ENCODE data around the gene LRP1B. TPM values are rescaled to one million over a fixed set of nuclear protein-coding genes. Genes with fewer than 3 reads are reported as not detected.

The LRP1B gene
- total RNA-seq, 1 donor from 2014 or later, result not detected

DNA sequence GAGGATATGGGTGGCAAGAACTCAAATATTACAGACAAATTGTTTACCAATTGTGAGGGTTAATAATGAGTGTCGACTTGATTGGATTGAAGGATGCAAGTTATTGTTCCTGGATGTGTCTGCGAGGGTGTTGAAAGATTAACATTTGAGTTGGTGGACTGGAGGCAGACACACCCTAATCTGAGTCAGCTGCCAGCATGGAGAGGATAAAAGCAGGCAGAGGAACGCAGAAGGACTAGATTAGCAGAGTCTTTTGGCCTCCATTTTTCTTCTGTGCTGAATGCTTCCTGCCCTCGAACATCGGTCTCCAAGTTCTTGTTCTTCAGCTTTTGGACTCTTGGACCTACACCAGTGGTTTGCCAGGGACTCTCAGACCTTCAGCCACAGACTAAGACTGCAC, 1503.7 kb downstream of the LRP1B start:
- DNase-seq (ENCODE audit: missing footprints) (no peak), ATAC-seq (no peak)
- intact Hi-C loops (cut with DNase I), result no loop called here

DNA sequence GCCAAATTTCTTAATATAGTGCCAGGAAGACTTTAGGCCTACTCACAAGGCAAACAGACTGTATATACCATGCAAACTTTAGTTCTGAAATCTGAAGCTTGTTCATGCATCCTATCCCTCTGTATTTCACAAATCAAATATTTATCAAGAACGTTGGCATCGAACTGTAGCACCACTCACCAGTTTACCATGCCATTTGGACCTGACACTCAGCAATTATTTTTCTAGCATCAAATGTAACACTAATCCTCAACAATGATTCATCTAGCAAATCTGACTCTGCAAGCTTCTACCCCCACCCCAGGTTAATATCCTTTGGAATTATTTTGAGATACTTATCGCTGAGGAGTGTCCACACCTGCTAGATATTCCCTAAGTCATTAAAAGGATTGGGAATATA, 1506.6 kb downstream of the LRP1B start:
- ATAC-seq (no peak), DNase-seq (ENCODE audit: missing footprints) (no peak)
- intact Hi-C loops (cut with DNase I), result no loop called here

DNA sequence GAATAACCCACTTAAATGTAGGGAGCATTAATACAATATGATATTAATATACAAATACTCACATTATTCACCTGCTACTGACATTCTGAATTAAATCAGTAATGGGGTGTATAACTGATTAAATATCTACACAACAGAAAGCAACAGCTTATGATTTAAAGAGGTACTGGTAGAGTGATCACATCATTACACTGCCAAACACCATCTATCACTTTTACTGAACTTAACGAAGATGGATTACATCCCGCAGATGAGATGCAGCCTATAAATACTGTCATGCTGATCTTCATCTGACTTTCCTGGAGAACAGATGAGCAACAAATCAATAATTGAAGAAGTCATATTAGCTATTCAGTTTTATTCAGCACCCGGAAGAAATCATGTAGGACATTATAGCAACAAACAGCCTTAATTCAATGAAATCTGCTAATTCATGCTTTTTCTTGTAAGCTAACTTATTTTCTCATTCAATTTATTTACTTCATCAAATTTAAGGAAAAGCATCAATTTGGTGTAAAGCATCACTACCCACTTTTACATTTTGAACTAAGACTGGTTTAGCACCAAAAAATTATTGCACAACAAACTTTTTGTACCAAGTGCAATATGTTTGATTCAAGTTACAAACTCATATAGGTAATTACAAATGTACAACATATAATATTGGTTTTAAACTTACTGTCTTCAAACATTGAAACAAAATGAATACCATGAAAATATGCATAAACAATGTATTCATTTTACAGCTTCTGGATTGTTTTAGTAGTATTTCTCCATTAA, 1509.0 kb downstream of the LRP1B start:
- ATAC-seq, result no peak
- intact Hi-C loops (cut with DNase I), result no loop called here
- no peak for DNase-seq (ENCODE audit: missing footprints)

DNA sequence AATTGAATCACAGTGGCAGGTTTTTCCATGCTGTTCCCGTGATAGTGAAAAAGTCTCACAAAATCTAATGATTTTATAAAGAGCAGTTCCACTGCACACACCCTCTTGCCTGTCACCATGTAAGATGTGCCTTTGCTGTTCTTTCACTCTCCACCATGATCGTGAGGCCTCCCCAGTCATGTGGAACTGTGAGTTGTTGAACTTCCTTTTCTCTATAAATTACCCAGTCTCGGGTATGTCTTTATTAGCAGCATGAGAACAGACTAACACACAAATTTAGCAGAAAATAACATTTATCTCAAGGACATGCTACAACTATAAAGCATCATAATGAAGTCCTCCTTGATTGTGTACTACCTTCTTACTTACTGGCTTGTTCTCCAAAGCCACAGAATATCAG, 1526.0 kb downstream of the LRP1B start:
- ATAC-seq (no peak), DNase-seq (ENCODE audit: missing footprints) (no peak)
- intact Hi-C loops (cut with DNase I), result no loop called here

DNA sequence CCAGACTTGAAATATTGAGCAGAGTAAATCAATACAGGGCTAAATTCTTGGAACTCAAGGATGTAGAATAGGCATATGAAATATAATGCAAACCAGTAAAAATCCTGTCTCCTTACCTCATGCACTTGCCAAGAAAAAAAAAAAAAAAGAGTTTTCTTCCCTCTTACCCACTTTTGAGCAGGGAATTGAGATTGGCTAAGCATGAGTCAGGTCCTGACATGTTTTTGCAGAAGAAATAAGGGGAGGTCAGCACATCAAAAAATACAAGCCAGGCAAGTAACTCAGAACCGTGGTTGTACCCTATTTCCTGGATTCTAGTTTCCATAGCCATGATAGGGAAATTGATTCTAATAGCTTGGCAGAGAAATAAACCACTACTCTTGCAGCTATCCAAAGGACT, 1526.7 kb downstream of the LRP1B start:
- DNase-seq (ENCODE audit: missing footprints) (no peak), ATAC-seq (no peak)
- intact Hi-C loops (cut with DNase I), result no loop called here

DNA sequence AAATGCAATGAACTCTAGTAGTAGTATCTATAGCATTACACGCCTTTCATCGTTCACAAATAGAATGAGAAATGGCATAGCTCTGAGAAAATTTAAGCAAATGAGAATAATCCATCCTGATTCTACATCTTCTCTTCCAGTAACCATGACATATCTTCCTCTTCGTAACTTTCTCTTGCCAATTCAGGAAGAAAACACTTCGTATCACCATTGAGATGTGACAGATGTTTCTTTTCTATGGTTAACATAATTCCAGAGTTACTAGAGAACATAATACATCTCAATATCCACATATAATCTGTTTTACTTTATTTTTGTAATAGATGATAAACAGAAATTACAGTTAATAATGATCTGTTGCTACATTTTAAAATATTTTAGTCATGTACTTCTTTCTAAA, 1527.4 kb downstream of the LRP1B start:
- DNase-seq (ENCODE audit: missing footprints) (no peak), ATAC-seq (no peak)
- intact Hi-C loops (cut with DNase I), result no loop called here

DNA sequence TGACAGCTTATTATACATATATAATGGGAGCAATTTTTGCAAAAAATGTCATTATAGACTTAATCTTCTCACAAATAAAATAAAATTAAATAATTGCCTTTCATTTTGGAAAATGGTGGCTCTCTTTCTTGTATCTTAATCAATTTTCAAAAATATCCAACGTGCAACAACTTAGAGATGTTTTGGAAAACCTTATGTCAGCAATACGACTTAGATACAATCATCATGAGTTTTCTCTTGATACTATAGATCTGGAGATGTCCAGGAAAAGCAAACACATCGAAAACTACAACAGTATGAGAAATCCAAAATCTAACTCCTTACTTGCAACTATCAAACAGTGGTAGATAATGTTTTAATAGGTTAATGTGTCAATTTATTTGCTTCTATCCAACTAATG, 1529.0 kb downstream of the LRP1B start:
- intact Hi-C loops (cut with DNase I), result no loop called here
- DNase-seq (ENCODE audit: missing footprints) (no peak), ATAC-seq (no peak)

DNA sequence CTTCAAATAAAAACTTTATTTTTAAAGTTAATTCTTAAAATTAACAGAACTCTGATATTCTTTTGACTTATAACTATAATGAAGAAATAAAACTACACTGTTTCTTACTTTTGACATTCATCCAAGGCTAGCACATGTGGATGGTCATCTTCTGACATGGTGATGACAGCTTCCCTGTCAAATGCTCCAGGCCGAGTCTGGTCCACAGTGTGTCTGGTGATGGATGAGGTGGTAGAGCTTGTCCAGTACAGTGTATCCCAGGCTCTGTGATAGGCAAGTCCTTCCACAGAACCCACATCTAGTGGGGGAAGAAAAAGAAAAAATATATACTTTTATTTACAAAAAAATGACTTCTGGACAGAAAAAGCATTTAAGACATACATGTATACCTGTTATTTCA, 1529.5 kb downstream of the LRP1B start:
- intact Hi-C loops (cut with DNase I), result no loop called here

DNA sequence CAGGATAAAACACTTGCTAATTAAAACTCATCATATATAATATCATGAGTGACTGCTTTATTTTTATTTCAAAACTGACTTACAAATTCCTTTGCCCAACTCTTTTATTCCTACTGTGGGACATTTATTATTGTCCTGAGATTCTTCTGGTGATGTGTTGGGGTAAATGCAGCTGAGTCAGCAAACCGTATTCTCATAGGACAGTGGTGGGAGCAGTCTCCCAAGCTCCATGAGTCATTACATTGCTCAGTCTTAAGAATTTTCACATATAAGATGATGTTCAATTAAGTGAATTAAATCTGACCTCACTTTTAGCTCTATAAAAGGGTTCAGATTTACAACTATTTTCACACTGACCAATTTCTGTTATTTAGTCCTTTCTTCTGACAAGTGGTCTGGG, 1530.7 kb downstream of the LRP1B start:
- no peak for ATAC-seq
- intact Hi-C loops (cut with DNase I), result no loop called here
- no peak for DNase-seq (ENCODE audit: missing footprints)

More for the DNA sequence above, 1529.5 kb downstream of the LRP1B start:
- no peak for ATAC-seq
- no peak for DNase-seq (ENCODE audit: missing footprints)

DNA sequence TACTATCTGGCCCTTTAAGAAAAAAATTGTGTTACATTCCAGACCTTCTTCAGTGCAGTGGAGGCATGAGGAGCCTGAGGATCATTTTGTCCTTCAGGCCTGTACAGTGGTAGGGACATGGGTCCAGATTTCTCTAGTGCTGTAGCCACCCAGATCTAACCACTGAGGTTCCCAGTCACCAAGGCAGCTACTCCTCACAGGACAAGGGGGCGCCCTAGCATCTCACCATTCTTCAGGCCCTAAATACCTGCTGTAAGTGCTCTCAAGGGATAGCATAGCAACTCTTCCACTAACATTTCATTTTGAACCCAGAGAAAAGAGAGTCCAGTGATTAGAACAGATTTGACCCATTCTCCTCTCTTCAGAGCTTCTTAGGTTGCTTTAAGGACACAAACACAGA, 1533.0 kb downstream of the LRP1B start:
- no peak for DNase-seq (ENCODE audit: missing footprints)
- no peak for ATAC-seq

DNA sequence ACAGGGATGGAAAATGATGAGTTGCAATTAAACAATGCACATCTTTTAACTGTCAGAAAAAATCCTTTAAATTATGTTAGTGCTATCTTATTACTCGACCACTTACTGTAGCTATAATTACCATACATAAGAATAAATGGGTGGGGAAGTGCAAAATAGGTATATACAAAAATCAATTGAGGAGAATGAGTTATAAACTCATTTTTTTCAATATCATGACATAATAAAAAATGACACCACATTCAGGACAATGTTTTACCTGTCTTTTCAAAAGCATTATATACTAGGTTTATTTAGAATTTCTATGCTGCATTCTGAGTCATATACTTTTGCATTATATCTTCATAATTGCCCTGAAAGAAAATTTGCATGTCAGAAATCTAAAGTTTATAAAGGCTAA, 1533.6 kb downstream of the LRP1B start:
- no peak for DNase-seq (ENCODE audit: missing footprints)

More for the DNA sequence above, 1533.0 kb downstream of the LRP1B start:
- intact Hi-C loops (cut with DNase I), result no loop called here

DNA sequence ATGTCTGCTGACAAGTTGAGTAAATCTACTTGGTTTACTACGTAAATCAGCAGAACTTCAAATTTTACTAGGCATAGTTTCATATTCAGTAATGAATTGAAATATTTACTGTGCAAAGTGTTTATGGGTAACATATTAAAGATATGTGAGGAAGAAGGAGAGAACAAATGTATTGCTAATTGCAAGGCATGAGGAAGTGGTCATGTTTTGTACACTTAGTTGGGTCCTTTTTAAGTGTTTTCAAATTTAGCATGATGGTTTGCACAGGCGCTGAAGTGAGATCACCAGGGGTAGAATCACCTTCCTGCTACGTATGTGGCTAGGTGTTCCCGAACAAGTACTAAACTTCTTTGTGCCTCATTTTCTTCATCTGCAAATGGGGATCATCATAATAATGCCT, 1534.4 kb downstream of the LRP1B start:
- intact Hi-C loops (cut with DNase I), result no loop called here
- ATAC-seq (no peak), DNase-seq (ENCODE audit: missing footprints) (no peak)

More for the DNA sequence above, 1533.6 kb downstream of the LRP1B start:
- no peak for ATAC-seq
- intact Hi-C loops (cut with DNase I), result no loop called here

DNA sequence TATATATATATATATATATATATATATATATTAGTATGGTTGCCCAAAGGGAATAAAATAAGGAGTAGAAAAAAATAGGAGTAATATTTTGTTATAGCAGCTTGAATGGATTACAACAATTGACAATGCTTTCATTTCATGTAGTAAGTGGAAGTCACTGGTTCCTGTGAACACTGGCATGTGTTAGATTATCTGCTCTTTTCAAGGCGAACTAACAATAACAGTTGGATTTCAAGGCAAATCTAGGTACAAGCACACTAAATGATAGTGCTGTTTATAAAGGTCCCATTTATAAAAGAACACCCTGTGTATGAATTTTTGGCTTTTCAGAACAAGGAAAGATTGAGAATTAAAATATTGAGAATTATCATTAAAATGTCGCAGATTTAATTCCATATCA, 1535.7 kb downstream of the LRP1B start:
- DNase-seq (ENCODE audit: missing footprints), result no peak
- no peak for ATAC-seq
- intact Hi-C loops (cut with DNase I), result no loop called here

DNA sequence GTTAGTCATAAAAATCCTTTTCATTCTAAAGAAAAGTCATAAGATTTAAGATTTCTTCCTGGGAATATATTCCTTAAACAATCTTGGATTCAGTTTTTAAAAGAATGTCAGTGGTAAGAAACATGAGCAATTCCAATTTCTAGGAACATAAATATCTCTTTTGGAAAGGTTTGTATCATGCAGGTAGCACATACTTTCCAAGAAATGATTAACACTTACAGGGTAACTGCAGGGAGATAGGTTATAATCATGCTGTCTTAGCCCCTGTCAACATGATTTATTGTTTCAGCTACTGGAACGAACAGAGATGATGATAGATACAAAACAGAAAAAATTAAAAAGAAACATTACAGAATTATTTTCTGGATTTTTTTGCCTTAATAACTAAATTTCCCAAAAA, 1537.7 kb downstream of the LRP1B start:
- intact Hi-C loops (cut with DNase I), result no loop called here
- no peak for DNase-seq (ENCODE audit: missing footprints)
- no peak for ATAC-seq

DNA sequence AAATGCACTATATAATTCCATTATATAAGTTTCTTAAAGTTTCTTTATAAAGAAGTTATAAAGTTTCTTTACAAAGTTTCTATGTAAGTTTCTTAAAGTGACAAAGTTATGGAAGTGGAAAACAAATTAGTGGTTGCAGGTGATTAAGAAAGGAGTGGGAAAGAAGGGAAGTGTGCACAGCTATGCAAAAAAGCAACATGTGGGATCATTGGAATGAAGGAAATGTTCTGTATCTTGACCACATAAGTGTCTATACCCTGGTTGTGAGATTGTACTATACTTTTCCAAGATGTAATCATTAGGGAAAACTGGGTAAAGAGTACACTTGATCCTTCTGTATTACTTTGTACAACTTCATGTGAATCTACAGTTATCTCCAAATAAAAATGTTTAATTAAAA, 1541.1 kb downstream of the LRP1B start:
- DNase-seq (ENCODE audit: missing footprints), result no peak
- intact Hi-C loops (cut with DNase I), result no loop called here
- no peak for ATAC-seq

DNA sequence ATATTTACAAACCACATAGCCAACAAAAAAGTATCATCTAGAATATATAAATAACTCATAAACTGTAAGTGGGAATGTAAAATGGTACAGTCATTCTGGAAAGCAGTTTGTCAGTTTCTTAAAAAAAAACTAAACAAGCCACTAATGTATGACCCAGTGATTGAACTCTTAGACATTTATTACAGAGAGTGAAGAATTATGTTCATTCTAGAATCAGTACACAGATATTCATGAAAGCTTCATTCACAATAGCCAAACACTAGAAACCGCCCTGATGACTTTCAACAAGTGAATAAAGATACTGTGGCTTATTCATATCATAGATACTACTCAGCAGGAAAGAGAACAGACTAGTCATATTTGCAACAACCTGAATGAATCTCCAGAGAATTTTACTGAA, 1541.5 kb downstream of the LRP1B start:
- DNase-seq (ENCODE audit: missing footprints) (no peak), ATAC-seq (no peak)
- intact Hi-C loops (cut with DNase I), result no loop called here

DNA sequence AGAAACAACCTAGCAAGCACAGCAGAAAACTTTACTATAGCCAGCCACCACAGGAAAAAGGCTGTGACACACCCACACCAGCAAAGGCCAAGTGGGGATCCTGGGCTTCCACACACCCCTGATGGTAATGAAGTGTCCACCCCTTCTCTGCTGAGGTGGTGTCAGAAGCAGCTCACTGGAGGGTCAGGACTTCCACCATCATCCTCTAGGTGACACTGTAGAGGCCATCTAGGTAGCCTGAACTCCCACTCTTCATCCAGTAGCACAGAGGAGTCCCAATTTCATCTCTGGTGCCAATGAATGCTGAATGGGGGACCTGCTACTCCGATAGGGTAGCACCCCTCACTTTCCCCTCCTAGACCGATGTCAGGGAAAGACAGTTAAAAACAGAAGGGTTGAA, 1544.4 kb downstream of the LRP1B start:
- intact Hi-C loops (cut with DNase I), result no loop called here
- DNase-seq (ENCODE audit: missing footprints) (no peak), ATAC-seq (no peak)

DNA sequence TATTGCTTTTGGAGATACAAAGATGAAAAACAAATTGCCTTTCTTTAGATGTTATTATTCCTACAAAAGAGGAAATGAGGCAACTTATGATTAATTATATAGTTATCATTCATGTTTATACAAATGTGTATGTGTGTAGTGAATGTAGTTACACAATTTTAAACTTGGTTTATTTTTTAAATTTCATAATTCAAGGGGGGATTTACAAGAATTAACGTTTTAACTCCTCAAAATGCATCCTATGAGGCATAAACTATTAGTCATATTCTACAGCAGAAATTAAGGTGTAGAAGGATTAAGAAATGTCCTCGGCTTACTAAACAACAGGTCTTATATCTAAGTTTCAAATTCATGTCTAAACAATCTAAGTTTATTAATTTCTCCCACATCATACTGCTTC, 1545.8 kb downstream of the LRP1B start:
- ATAC-seq, result no peak
- no peak for DNase-seq (ENCODE audit: missing footprints)
- intact Hi-C loops (cut with DNase I), result no loop called here

DNA sequence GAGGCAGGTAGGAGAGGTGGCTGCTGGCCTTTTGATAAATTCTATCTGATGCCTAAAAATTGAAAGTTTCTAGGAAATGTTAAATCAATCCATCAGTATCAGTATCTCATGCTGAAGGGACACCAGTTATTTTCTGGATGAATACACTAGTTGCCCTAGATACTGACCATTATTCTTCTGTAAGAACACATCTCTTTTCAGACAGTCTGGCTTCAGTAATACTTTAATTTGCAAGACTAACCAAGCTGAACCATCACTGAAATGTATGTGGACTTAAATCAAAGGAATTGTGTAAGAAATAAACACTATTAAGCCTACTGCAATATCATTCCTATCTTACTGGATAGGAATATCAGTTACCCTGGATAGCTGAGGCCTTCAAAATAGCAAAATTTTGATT, 1546.3 kb downstream of the LRP1B start:
- ATAC-seq, result no peak
- no peak for DNase-seq (ENCODE audit: missing footprints)
- intact Hi-C loops (cut with DNase I), result no loop called here

DNA sequence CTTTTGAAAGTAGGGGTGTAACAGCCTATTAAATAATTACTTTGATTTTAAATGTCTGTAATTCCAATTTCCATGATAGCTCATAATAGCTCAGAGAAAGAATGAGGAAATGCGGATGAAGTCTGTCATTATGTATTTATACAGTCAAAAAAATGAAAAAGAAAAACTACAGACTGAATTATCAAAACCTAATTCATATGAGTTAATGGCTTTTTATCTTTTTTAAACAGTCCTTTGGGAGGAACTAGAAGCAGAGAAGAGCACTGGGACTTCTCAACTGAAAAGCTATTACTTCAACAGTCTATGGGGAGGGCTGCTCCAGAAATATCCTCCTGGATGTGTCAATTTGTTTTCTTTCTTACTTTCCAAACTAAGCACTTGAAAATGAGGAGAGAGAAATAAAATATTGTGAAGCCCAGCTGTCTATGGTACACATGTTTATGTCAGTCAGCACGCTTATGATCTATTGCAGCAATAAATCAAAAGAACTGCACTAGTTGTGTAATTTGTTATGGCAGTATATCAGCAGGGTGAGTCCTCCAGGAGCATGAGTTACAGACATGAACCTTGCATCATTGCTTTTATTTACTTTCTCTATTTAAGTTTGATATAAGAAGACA, 1550.2 kb downstream of the LRP1B start:
- no peak for ATAC-seq
- intact Hi-C loops (cut with DNase I), result no loop called here
- DNase-seq (ENCODE audit: missing footprints), result no peak

DNA sequence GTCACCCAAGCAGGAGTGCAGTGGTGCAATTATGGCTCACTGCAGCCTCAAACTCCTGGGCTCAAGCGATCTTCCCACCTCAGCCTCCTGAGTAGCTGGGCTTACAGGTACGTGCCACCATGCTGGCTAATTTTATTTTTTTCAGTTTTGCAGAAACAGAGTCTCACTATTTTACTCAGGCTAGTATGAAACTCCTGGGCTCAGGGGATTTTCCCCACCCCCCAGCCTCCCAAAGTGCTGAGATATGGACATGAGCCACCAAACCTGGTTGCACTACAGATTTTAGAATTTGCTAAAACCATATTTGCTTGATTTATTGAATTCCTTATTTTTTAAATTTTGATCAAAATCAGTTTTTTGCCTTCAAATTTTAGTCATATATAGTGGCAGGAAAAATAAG, 1553.4 kb downstream of the LRP1B start:
- intact Hi-C loops (cut with DNase I), result no loop called here
- DNase-seq (ENCODE audit: missing footprints), result no peak
- ATAC-seq, result no peak
